Spleen (tissue), 7 donors: Measurements from ENCODE around the gene GBA2.

Experiments
- CTCF ChIP-seq, 11 experiments: fragments of 200-600 bp in 7 of 11; fragments of 450-650 bp in 4 of 11; sonication (generic) in 4 of 11; IDR thresholded peaks in 8 of 11; conservative IDR thresholded peaks in 3 of 11; 1 replicate in 7 of 11; 2 replicates in 4 of 11; pipeline versions ENCODE4 v1.4.0 to v1.8.0; 2016 to 2021; ENCODE audit warnings: antibody characterized with exemption in 11 of 11, inconsistent platforms in 4 of 11, mild to moderate bottlenecking in 1 of 11
- POLR2A ChIP-seq, 3 donors: fragments of 450-650 bp; IDR thresholded peaks; one replicate each; pipeline ENCODE4 v1.5.1; 2017; ENCODE audit warnings: antibody characterized with exemption in 3 of 3, mild to moderate bottlenecking in 1 of 3
- POLR2AphosphoS5 ChIP-seq, 3 donors: sonication (generic); formaldehyde crosslinking; IDR thresholded peaks; one replicate each; pipeline ENCODE4 v1.5.1; 2017; ENCODE audit warnings: antibody characterized with exemption in 3 of 3
- donor health status: DM: no; HTN: no; CAD: no; lungs with moderate emphysema.
- donor health status: DM: no; HTN: no; CAD: no.
- donor health status: DM: no; HTN: no; CAD: no.

GRCh38 chr9:35776018-35776417 lies 27.0 kb upstream of the GBA2 start:
- TF ChIP-seq POLR2A (IDR thresholded peaks at IDR 0.05) = no peak
- TF ChIP-seq CTCF (IDR thresholded peaks at IDR 0.05 in 8 of 11, conservative IDR thresholded peaks at IDR 0.05 in 3 of 11) = no peak
- no peak for TF ChIP-seq POLR2AphosphoS5 (IDR thresholded peaks at IDR 0.05)
